Aorta (tissue), 5 donors: ENCODE data around the gene WHRN. TPM values are rescaled to one million over a fixed set of nuclear protein-coding genes. Genes with fewer than 3 reads are reported as not detected.
A peak's percentile ranks its signal among the peaks of the same experiment; 100 is the strongest.

Experiments
- ATAC-seq: fragments of 200-7000 bp; cut with Tn5 transposase; one replicate; pipeline ENCODE4 v1.9.1; 2022; ENCODE audit warnings: moderate library complexity; ENCODE audit not compliant: low FRiP score
- DNase-seq, 2 donors: peaks; one replicate each; pipeline ENCODE4 v3.0.0-alpha.2; 2020
- H3K27ac ChIP-seq, 2 donors: one replicate each; pipeline ENCODE4 v1.5.1; 2013; ENCODE audit warnings: low read length in 2 of 2, mild to moderate bottlenecking in 2 of 2, moderate library complexity in 2 of 2, control low read depth in 1 of 2, inconsistent platforms in 1 of 2, low read depth in 1 of 2
- H3K27me3 ChIP-seq, 2 donors: one replicate each; pipeline ENCODE4 v1.6.1; 2013; ENCODE audit warnings: control low read depth in 1 of 2, low read length in 1 of 2, mild to moderate bottlenecking in 1 of 2, moderate library complexity in 1 of 2; ENCODE audit not compliant: insufficient read depth in 2 of 2, control insufficient read depth in 1 of 2
- H3K36me3 ChIP-seq, 2 donors: one replicate each; pipeline ENCODE4 v1.6.1; 2013; ENCODE audit warnings: control low read depth in 1 of 2, low read length in 1 of 2, mild to moderate bottlenecking in 1 of 2; ENCODE audit not compliant: insufficient read depth in 2 of 2, control insufficient read depth in 1 of 2
- H3K4me1 ChIP-seq, 2 donors: one replicate each; pipeline ENCODE4 v1.6.1; 2013; ENCODE audit warnings: low read length in 2 of 2, control low read depth in 1 of 2, mild to moderate bottlenecking in 1 of 2, moderate library complexity in 1 of 2; ENCODE audit not compliant: insufficient read depth in 2 of 2, control insufficient read depth in 1 of 2
- H3K4me3 ChIP-seq, 2 donors: one replicate each; pipeline ENCODE4 v1.5.1; 2013; ENCODE audit warnings: low read length in 2 of 2, control low read depth in 1 of 2, mild to moderate bottlenecking in 1 of 2
- H3K9me3 ChIP-seq: one replicate; pipeline ENCODE4 v1.6.1; 2013; ENCODE audit warnings: mild to moderate bottlenecking, low read length; ENCODE audit not compliant: control insufficient read depth
- WGBS, 2 donors: extraction: QIAGEN DNeasy Blood & Tissue Kit; methylation state at CpG; one replicate each; pipeline ENCODE4 v1.1.7; 2013; 5-methylcytosine and 5-hydroxymethylcytosine counted together
- intact Hi-C, 2 donors: fragments of 100-400 bp; cut with DNase I; formaldehyde crosslinking; loops; one replicate each; pipeline versions ENCODE4 v1.14.2 to v1.15.0; 2022
- polyA plus RNA-seq, 2 donors: library from polyadenylated mRNA; stranded (reverse); fragments of 200-250 nt; gene quantifications; one replicate each; pipeline ENCODE4 v1.2.3, GENCODE V29; 2013
- total RNA-seq, 2 donors: library from RNA; stranded (reverse); fragmentation: NEBNext Ultra II Directional; extraction: Animal tissue kit (Norgen Biotek cat#: 25700); gene quantifications; one replicate each; pipeline ENCODE4 v1.2.1, GENCODE V29; 2021
- donor health status: healthy with polysubstance abuse.
- donor health status: Bipolar disorder and iron deficiency.
- donor health status: DM: no; HTN: no; CAD: no.
- donor health status: DM: no; HTN: no; CAD: no.
- donor health status: DM: yes; HTN: yes; CAD: no.

The WHRN gene
- total and polyA plus RNA-seq, 4 donors: 1.5 to 4.0 (median 3.6) TPM

DNA sequence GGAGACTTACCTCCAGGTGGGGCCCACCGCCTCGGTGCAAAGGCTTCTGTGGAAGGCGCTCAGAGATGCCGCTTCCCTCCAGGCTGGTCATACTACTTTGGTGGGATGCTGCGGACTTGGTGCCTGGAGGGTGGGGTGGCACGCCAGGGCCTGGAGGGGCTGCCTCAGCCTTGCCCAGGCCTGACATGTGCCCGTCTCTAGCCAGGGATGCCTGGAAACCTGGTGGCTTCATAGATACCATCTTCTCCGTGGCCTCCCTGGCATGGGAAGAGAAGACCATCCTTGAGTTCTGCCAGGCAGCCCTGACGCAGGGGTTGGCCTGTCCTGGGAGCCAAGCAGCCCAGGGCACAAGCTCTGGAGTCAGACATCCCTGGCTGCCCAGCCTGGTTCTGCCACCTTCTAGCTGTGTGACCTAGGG, 147.4 kb downstream of the WHRN start:
- Histone ChIP-seq H3K36me3 (peaks cover 0 to 33% of the 10 kb centered on the region in 2 donors), H3K4me1 (no peaks in the 10 kb centered on the region), H3K27me3 (no peaks in the 10 kb centered on the region), H3K4me3 (no peak overlapping the region), H3K9me3 (no peaks in the 10 kb centered on the region), H3K27ac (no peak overlapping the region)
- WGBS, 2 donors: 93 to 94% methylated on average over 9 of the region's 9 CpGs
- ATAC-seq (no peak), DNase-seq (peak in 1 of 2 donors; percentile 55)
- intact Hi-C loops: no loop called here

- Histone ChIP-seq H3K9me3 (no peaks in the 10 kb centered on the region), H3K4me1 (no peaks in the 10 kb centered on the region), H3K36me3 (peaks cover 0 to 33% of the 10 kb centered on the region in 2 donors), H3K4me3 (no peak overlapping the region), H3K27ac (no peak overlapping the region), H3K27me3 (no peaks in the 10 kb centered on the region)
- no peak for ATAC-seq
- 86% methylated on average over 6 of the region's 6 CpGs for WGBS, 2 donors
- intact Hi-C loops: no loop called here
- peak in 1 of 2 donors; percentile 22 for DNase-seq
Observed at GRCh38 chr9:114357360-114357759, 147.9 kb downstream of the WHRN start.

- 67 to 72% methylated on average over 6 of the region's 6 CpGs for WGBS, 2 donors
- H3K27me3 ChIP-seq: no peaks in the 10 kb centered on the region
- H3K27ac ChIP-seq: no peak overlapping the region
- no peaks in the 10 kb centered on the region for H3K9me3 ChIP-seq
- ATAC-seq (no peak), DNase-seq (peak in 1 of 2 donors; percentile 62)
- H3K36me3 ChIP-seq: peaks cover 0 to 33% of the 10 kb centered on the region in 2 donors
- intact Hi-C loops: no loop called here
- H3K4me3 ChIP-seq: no peak overlapping the region
- H3K4me1 ChIP-seq: no peaks in the 10 kb centered on the region
Observed at GRCh38 chr9:114356792-114357191, 148.5 kb downstream of the WHRN start.

DNA sequence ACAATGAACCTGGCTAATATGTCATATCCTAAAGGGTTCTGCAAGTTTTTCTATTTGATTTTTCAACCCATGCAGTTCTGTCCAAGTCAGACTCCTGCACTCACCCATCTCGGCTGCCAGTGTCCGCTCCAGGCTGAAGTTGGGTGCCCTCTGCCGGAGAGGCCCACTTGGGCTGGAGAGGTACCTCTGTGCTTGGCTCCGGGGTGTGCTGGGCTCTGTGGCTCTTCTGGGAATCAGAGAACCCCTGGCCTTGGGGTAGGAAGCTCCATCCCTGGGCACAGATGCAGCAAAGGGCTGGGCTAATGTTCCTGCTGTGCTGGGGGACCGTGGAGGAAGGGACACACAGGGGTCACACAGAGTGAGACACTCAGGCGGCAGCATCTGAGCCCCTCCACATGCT, 149.5 kb downstream of the WHRN start:
- no peaks in the 10 kb centered on the region for H3K27me3 ChIP-seq
- no peak overlapping the region for H3K4me3 ChIP-seq
- 87 to 90% methylated on average over 6 of the region's 6 CpGs for WGBS, 2 donors
- ATAC-seq (no peak), DNase-seq (peak in 1 of 2 donors; percentile 51)
- H3K9me3 ChIP-seq: no peaks in the 10 kb centered on the region
- H3K27ac ChIP-seq: no peak overlapping the region
- H3K4me1 ChIP-seq: no peaks in the 10 kb centered on the region
- peaks cover under 1 to 29% of the 10 kb centered on the region in 2 donors for H3K36me3 ChIP-seq
- intact Hi-C loops: no loop called here

Other genes starting within 250 kb of the WHRN start
- under 1 TPM in 1 of 2 donors, not detected in 1; 0.45 TPM for gene ORM1, start 182.4 kb downstream of the WHRN start, total RNA-seq
- gene ORM1, start 182.4 kb downstream of the WHRN start, polyA plus RNA-seq: 1 to 10 TPM in 1 of 2 donors, under 1 TPM in 1; 0.28 to 3.0 TPM
- not detected for gene ORM2, start 175.6 kb downstream of the WHRN start, total RNA-seq
- not detected for gene ORM2, start 175.6 kb downstream of the WHRN start, polyA plus RNA-seq
- gene AKNA, start 117.5 kb downstream of the WHRN start, total RNA-seq: 10 to 100 TPM; 36.5 to 56.0 TPM
- gene AKNA, start 117.5 kb downstream of the WHRN start, polyA plus RNA-seq: 10 to 100 TPM; 11.9 to 27.5 TPM
- gene ATP6V1G1, start 82.3 kb upstream of the WHRN start, total RNA-seq: 10 to 100 TPM; 55.8 to 65.4 TPM
- gene ATP6V1G1, start 82.3 kb upstream of the WHRN start, polyA plus RNA-seq: 100 to 1,000 TPM; 102 to 166 TPM
- gene TMEM268, start 105.8 kb upstream of the WHRN start, total RNA-seq: 1 to 10 TPM; 9.1 to 9.8 TPM
- gene TMEM268, start 105.8 kb upstream of the WHRN start, polyA plus RNA-seq: 1 to 10 TPM; 2.7 to 5.4 TPM
- gene TEX53, start 152.3 kb upstream of the WHRN start, total RNA-seq: not detected
- not detected for gene TEX53, start 152.3 kb upstream of the WHRN start, polyA plus RNA-seq
- not detected for gene TEX48, start 176.7 kb upstream of the WHRN start, total RNA-seq
- gene TEX48, start 176.7 kb upstream of the WHRN start, polyA plus RNA-seq: not detected